ENCODE data around the gene THSD4. TPM values are rescaled to one million over a fixed set of nuclear protein-coding genes. Genes with fewer than 3 reads are reported as not detected.

THSD4 gene
- total RNA-seq, 1 donor from 2014 or later, result 1.4 TPM

DNA sequence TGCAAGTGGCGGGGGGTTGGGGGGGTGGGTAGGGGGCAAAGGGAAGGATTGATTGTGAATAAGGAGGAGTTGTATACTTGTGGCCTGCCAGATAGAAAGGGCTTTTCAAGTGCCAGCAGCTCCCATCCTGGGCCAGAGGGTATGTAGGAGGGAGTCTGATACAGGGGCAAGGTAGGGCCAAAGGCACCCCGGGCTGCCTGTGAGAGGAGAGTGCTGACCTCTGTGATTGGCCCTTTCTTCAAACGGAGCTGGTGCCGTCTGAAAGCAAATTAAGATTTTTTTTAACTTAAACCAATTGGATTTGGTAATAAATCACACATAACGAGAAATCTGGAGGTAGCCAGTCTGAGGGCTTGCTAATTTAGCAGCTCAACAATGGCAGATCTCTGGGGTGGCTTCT is 229.9 kb downstream of the THSD4 start:
- H3K36me3 Mint-ChIP-seq (ENCODE audit: low read depth), result no peaks in the 10 kb centered on the region
- TF ChIP-seq, protein P1, sequence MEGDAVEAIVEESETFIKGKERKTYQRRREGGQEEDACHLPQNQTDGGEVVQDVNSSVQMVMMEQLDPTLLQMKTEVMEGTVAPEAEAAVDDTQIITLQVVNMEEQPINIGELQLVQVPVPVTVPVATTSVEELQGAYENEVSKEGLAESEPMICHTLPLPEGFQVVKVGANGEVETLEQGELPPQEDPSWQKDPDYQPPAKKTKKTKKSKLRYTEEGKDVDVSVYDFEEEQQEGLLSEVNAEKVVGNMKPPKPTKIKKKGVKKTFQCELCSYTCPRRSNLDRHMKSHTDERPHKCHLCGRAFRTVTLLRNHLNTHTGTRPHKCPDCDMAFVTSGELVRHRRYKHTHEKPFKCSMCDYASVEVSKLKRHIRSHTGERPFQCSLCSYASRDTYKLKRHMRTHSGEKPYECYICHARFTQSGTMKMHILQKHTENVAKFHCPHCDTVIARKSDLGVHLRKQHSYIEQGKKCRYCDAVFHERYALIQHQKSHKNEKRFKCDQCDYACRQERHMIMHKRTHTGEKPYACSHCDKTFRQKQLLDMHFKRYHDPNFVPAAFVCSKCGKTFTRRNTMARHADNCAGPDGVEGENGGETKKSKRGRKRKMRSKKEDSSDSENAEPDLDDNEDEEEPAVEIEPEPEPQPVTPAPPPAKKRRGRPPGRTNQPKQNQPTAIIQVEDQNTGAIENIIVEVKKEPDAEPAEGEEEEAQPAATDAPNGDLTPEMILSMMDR (conservative IDR thresholded peaks at IDR 0.05), result no peak
- no peaks in the 10 kb centered on the region for H3K27me3 Mint-ChIP-seq (ENCODE audit: low read depth)
- no peak overlapping the region for H3K27ac Mint-ChIP-seq (ENCODE audit: unreplicated experiment)
- H3K9me3 Mint-ChIP-seq, result no peaks in the 10 kb centered on the region
- H3K4me1 Mint-ChIP-seq, result no peaks in the 10 kb centered on the region
- no peak for DNase-seq (ENCODE audit: low read depth, low spot score)
- no peak overlapping the region for H3K4me3 Mint-ChIP-seq

DNA sequence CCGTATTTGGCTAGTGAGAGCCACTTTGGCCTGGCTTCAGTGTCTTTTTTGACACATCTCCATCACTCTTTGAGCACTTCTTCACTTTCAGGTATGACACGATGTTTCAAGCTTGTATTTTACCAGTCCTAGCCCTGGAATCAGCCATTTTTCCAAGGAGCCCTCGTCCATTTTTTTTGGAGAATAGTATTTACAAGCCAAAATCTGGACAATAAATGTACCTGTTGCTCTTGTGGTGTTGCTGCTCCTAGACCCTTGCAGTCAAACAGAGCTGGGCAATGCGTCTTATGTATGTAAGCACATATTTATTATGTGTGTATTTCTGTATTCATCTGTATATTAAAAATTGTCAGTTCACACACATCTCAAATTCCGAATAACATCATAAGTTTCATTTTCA is 231.2 kb downstream of the THSD4 start:
- H3K36me3 Mint-ChIP-seq (ENCODE audit: low read depth), result no peaks in the 10 kb centered on the region
- TF ChIP-seq, protein P1 (conservative IDR thresholded peaks at IDR 0.05), result no peak
- H3K4me3 Mint-ChIP-seq, result no peak overlapping the region
- H3K9me3 Mint-ChIP-seq, result no peaks in the 10 kb centered on the region
- DNase-seq (ENCODE audit: low read depth, low spot score), result no peak
- H3K27ac Mint-ChIP-seq (ENCODE audit: unreplicated experiment), result no peak overlapping the region
- H3K27me3 Mint-ChIP-seq (ENCODE audit: low read depth), result no peaks in the 10 kb centered on the region
- no peaks in the 10 kb centered on the region for H3K4me1 Mint-ChIP-seq

DNA sequence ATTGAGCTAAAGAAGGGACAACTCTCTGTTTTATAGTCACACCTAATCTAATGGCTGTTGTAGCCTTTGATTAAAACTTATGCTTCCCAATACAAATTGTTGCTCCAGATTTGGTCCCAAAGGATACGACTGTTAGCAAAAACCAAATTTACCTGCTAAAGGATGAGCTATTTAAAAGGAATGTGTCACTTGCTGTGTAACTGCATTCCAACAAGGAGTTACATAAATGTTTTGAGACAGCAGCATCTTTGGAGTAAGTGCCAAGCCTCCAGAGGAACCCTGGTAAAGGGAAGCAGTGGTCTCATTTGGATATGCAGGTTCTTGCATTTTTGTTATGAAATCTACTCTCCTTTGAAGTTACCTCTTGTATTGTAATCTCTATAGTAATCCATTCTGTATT is 233.3 kb downstream of the THSD4 start:
- Mint-ChIP-seq H3K4me3 (no peak overlapping the region), H3K36me3 (ENCODE audit: low read depth) (no peaks in the 10 kb centered on the region), H3K4me1 (no peaks in the 10 kb centered on the region), H3K27me3 (ENCODE audit: low read depth) (no peaks in the 10 kb centered on the region), H3K27ac (ENCODE audit: unreplicated experiment) (no peak overlapping the region), H3K9me3 (no peaks in the 10 kb centered on the region)
- TF ChIP-seq, protein P1 (conservative IDR thresholded peaks at IDR 0.05), result no peak
- no peak for DNase-seq (ENCODE audit: low read depth, low spot score)

DNA sequence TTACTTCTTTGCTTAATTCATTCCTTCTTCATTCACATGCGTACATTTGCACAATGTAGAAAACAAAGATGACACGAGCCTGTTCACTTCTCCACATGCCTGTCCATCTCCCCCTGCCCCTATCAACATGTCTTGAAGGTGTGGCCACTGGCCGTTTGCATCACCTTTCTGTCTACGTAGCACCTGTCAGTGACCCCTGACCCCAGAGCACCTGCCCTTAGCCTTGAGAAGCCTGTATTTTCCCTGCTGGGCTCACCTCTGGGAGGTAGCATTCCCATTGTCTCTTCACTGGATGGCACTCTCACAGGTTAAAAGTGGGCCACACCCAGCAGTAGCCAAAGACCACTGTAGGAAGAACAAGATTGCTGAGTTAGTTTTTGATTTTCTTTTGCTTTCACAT is 234.1 kb downstream of the THSD4 start:
- no peak overlapping the region for H3K4me3 Mint-ChIP-seq
- H3K27me3 Mint-ChIP-seq (ENCODE audit: low read depth), result no peaks in the 10 kb centered on the region
- H3K4me1 Mint-ChIP-seq, result no peaks in the 10 kb centered on the region
- H3K36me3 Mint-ChIP-seq (ENCODE audit: low read depth), result no peaks in the 10 kb centered on the region
- TF ChIP-seq, protein P1 (conservative IDR thresholded peaks at IDR 0.05), result no peak
- no peak for DNase-seq (ENCODE audit: low read depth, low spot score)
- no peak overlapping the region for H3K27ac Mint-ChIP-seq (ENCODE audit: unreplicated experiment)
- no peaks in the 10 kb centered on the region for H3K9me3 Mint-ChIP-seq

DNA sequence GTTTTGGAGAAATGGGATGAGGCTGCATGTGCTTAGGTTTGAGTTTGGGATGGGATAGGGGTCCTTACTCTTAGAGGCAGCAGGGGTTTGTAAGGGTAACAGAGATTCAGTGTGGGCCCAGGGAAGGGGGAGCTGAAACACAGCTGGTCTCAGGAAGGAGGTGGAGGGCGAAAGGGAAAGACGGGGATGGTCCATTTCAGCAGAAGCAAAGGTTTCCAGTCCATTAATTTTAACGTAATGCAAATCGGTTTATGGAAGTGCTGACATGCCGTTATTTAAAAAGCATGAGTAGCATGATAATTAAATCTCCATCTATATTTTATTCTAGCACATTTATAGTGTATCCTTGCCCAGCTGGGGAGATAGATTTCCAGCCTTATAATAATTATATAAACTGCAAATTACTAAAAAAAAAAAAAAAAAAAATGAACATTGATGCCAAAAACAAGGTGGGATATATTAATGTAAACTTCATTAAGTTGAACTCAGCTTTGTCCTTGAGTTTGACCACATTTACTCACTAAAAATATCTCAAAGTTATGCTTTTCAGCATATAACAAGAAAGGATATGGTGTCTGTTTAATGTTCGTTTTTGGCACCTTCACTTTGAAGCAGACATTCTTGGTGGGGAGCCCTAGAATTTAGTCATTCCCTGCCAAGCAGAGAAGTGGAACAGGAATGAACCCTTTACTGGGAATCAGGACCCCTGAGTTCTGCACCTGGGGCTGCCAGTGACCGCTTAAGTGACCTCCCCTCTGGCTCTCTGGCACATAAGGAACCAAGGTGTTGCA is 234.7 kb downstream of the THSD4 start:
- no peaks in the 10 kb centered on the region for H3K4me1 Mint-ChIP-seq
- no peaks in the 10 kb centered on the region for H3K9me3 Mint-ChIP-seq
- no peaks in the 10 kb centered on the region for H3K36me3 Mint-ChIP-seq (ENCODE audit: low read depth)
- H3K27me3 Mint-ChIP-seq (ENCODE audit: low read depth), result no peaks in the 10 kb centered on the region
- TF ChIP-seq, protein P1 (conservative IDR thresholded peaks at IDR 0.05), result no peak
- H3K27ac Mint-ChIP-seq (ENCODE audit: unreplicated experiment), result no peak overlapping the region
- no peak overlapping the region for H3K4me3 Mint-ChIP-seq
- no peak for DNase-seq (ENCODE audit: low read depth, low spot score)
